ACC112 (cell line): ENCODE data around the gene EZR.
"Not testable (repeated sequence)": the region's sequence is repeated elsewhere in the genome, so short reads cannot be mapped to it uniquely, and the experiment has no call there.

Source experiments
- H2AFZ ChIP-seq: fragments of 200-600 bp; sonication (generic); one replicate; pipeline ENCODE4 v1.6.0; 2017; ENCODE audit warnings: antibody characterized with exemption, low read length; ENCODE audit not compliant: unreplicated experiment
- H3K27ac ChIP-seq: fragments of 200-600 bp; sonication (generic); 2 replicates; pipeline ENCODE4 v1.5.1; 2014; ENCODE audit warnings: low read depth, mild to moderate bottlenecking, antibody characterized with exemption, low read length, moderate library complexity
- H3K27me3 ChIP-seq: fragments of 200-600 bp; sonication (generic); 2 replicates; pipeline ENCODE4 v1.6.1; 2014; ENCODE audit warnings: mild to moderate bottlenecking, antibody characterized with exemption, low read length, moderate library complexity, mixed read lengths; ENCODE audit not compliant: insufficient read depth
- H3K36me3 ChIP-seq: fragments of 200-600 bp; sonication (generic); 2 replicates; pipeline ENCODE4 v1.6.1; 2016; ENCODE audit warnings: mild to moderate bottlenecking, antibody characterized with exemption, low read length, moderate library complexity, mixed read lengths; ENCODE audit not compliant: insufficient read depth
- H3K4me1 ChIP-seq: fragments of 200-600 bp; sonication (generic); one replicate; pipeline ENCODE4 v1.6.1; 2016; ENCODE audit warnings: low read length, mixed read lengths; ENCODE audit not compliant: insufficient read depth, unreplicated experiment, control insufficient read depth
- H3K4me3 ChIP-seq: fragments of 200-600 bp; sonication (generic); 2 replicates; pipeline ENCODE4 v1.5.1; 2014; ENCODE audit warnings: mild to moderate bottlenecking, low read depth, low read length
- H3K79me2 ChIP-seq: fragments of 200-600 bp; sonication (generic); one replicate; pipeline ENCODE4 v1.6.0; 2016; ENCODE audit warnings: low read length; ENCODE audit not compliant: control insufficient read depth, unreplicated experiment, insufficient read depth

Gene EZR

DNA sequence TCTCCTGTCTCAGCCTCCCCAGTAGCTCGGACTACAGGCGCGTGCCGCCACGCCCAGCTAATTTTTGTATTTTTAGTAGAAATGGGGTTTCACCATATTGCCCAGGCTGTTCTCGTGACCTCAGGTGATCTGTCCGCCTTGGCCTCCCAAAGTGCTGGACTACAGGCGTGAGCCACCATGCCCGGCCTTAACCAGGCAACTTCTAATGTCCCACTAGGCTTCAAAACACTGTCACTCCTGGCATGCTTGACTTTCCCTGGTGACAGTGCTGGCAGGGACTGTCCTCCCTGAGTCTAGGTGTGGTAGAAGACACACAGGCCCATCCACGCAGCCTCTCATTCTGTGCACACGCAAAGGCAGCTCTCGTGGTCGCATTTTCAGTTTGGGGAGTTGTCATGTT is 11.6 kb upstream of the EZR start:
- H3K27me3 ChIP-seq, result no peaks in the 10 kb centered on the region
- no peak overlapping the region for H3K27ac ChIP-seq
- H3K4me3 ChIP-seq, result no peak overlapping the region
- H3K36me3 ChIP-seq, result no peaks in the 10 kb centered on the region
- no peak overlapping the region for H2AFZ ChIP-seq
- H3K4me1 ChIP-seq, result peaks cover 4% of the 10 kb centered on the region
- H3K79me2 ChIP-seq, result no peaks in the 10 kb centered on the region

DNA sequence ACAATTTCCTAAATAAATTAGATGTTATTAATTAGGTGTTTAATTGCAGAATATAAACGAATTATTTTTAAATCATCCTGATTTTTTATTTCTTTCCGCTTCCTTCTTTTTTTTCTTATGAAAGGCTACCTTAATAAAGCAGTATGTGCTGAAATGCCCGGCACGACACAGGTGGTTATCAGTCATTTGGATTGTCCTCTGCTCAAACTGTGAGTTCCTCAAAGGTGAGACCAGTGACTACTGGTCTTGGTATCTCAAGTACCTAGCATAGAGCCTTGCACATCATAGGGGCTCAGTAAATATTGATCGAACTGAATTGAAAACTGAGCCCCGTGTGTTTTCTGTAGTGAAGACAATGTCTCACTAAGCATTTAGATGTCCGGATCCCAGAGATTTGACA is 9.6 kb upstream of the EZR start:
- Histone ChIP-seq H3K4me1 (no peaks in the 10 kb centered on the region), H3K4me3 (no peak overlapping the region)

GRCh38 chr6:158826819-158827501 is 7.8 kb upstream of the EZR start:
- H3K27ac ChIP-seq, result no peak overlapping the region
- no peaks in the 10 kb centered on the region for H3K4me1 ChIP-seq
- no peak overlapping the region for H2AFZ ChIP-seq
- no peaks in the 10 kb centered on the region for H3K27me3 ChIP-seq
- H3K4me3 ChIP-seq, result no peak overlapping the region
- no peaks in the 10 kb centered on the region for H3K79me2 ChIP-seq
- H3K36me3 ChIP-seq, result no peaks in the 10 kb centered on the region

More for the DNA sequence above, 9.6 kb upstream of the EZR start:
- no peaks in the 10 kb centered on the region for H3K36me3 ChIP-seq
- no peaks in the 10 kb centered on the region for H3K27me3 ChIP-seq
- H3K27ac ChIP-seq, result no peak overlapping the region
- H3K79me2 ChIP-seq, result no peaks in the 10 kb centered on the region
- no peak overlapping the region for H2AFZ ChIP-seq

DNA sequence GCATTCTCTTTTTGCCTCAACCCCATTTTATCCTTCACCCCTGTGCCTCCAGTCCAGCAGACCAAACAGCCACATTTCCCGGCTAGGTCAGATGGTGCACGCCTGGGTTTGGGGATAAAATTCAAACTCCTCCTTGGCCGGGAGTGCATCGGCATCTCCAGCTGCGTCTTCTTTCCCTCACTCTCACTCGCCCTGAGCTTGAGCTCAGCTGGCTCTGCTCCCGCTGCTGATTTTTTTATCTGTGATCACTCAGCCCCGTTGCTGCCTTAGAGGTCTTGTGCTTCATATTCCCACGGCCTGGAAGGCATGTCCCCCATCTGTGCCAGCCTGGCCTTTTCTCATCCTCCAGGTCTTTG is 6.8 kb upstream of the EZR start:
- Histone ChIP-seq H3K27ac (no peak overlapping the region), H3K79me2 (no peaks in the 10 kb centered on the region), H3K4me3 (no peak overlapping the region), H3K4me1 (no peaks in the 10 kb centered on the region), H3K36me3 (no peaks in the 10 kb centered on the region), H2AFZ (peak overlapping the region; percentile 55), H3K27me3 (no peaks in the 10 kb centered on the region)

DNA sequence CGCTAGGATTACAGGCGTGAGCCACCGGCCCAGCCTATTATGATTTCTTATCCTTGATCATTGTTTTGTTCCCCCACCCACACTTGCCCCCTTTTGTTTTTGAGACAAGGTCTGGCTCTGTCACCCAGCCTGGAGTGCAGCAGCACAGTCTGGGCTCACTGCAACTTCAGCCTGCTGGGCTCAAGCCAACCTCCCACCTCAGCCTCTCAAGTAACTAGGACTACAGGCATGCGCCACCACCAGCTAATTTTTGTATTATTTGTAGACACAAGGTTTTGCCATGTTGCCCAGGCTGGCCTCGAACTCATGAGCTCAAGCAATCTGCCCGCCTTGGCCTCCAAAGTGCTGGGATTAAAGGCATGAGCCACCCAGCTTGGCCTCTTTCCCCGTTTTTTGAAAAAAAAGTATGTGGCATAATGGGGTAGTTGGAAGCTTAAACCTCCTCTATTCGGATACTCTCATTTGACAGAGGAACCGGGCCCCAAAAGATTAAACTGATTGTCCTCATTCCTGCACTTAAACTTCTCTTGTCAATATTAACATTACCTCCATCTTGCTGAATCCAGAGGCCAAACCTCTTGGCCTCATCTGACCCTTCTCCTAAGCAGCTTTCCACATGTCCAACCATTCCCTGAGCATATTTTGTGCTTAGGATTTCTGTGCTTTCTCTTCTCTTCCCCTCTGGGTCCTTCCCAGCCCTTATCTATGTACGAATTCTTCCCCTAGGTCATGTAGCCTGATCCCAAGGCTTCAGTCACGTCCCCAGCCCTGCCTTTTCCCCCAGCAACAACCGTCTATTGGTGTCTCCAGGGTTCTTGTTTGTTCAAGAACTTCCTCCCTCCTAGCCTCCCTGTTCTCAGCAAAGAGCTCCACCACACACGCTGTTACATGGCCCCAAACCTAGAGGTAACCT is 6.1 kb upstream of the EZR start:
- Histone ChIP-seq H3K27ac (no peak overlapping the region), H3K79me2 (no peaks in the 10 kb centered on the region), H3K4me1 (no peaks in the 10 kb centered on the region), H2AFZ (no peak overlapping the region), H3K27me3 (no peaks in the 10 kb centered on the region), H3K4me3 (no peak overlapping the region), H3K36me3 (no peaks in the 10 kb centered on the region)

DNA sequence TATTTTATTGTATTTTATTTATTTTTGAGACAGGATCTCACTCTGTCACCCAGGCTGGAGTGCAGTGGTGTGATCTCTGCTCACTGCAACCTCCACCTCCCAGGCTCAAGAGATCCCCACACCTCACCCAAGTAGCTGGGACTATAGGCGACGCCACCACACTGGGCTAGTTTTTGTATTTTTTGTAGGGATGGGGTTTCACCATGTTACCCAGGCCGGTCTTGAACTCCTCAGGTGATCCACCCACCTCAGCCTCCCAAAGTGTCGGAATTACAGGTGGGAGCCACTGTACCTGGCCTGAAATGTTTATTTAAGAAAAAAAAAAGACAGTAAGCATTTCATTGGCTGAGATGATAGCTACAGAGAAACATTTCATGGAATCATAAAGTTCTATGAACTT is 4.4 kb upstream of the EZR start:
- not testable (repeated sequence) for H2AFZ ChIP-seq, H3K36me3 ChIP-seq, H3K79me2 ChIP-seq, H3K4me1 ChIP-seq, H3K27me3 ChIP-seq, H3K4me3 ChIP-seq, H3K27ac ChIP-seq

DNA sequence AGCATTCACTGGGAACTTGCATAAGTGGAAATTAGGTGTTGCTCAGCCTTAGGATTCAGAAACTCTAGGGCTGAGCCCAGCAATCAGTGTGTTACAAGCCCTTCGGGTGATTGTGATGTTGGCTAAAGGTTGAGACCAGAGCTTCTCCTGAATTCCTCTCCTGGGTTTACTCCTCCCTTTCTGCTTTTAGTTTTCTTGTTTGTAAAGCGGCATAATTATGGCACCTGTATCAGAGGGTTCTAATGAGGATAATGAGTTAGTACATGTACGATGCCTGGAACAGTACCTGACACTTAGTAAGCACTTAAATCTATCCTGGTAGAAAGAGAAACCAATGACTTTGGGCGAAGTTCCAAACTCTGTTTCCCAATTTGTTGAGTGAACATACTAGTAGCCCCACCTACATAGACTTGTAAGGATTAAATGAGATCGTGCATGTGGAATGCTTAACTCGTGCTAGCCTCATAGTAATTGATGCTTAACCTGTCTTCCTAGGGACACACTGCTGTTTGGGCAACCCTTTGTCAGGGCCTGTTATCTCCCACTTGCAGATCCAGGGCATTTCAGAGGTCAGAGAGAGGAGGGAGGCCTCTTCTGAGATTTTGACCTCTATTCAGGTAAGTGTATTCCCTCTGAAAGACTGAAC is 932 bp upstream of the EZR start:
- H3K27me3 ChIP-seq, result no peaks in the 10 kb centered on the region
- H3K79me2 ChIP-seq, result peaks cover 28% of the 10 kb centered on the region
- peak overlapping the region; percentile 64; the same call in 1 of the 2 replicates for H3K27ac ChIP-seq
- peaks cover 11% of the 10 kb centered on the region for H3K4me1 ChIP-seq
- peak overlapping the region; percentile 97 for H2AFZ ChIP-seq
- H3K4me3 ChIP-seq, result peak overlapping the region; percentile 81
- H3K36me3 ChIP-seq, result no peaks in the 10 kb centered on the region

DNA sequence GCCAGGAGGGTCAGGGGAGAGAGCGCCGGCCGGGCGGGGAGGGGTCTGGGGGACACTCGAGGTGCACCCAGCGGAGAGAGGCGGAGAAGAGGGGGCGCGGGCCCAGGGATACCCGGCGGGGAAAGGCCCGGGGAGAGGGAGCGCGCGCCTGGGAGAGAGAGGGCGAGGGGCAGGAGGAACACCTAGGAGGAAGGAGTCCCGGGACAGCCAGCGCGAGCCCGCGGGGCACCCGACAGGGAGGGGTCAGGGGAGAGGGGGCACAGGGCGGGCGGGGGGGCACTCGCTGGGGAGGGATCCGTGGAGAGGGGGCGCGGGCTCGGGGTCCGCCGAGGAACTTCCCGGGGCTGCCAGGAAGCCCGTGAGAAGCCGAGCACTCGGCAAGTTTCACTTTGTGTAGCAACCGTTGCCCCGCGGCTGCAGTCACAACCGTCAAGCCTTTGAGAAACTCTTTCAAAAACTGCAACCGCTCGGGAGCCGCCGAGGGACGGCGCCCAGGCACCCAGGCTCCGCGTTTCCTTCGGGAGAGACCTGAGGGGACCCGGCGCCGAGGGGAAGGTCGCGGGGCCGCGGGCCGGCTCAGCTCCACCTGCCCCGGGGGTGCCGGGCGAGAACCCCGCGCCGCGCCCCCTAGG is 471 bp downstream of the EZR start:
- Histone ChIP-seq H2AFZ (peak overlapping the region; percentile 97), H3K36me3 (no peaks in the 10 kb centered on the region), H3K27me3 (no peaks in the 10 kb centered on the region), H3K27ac (peak overlapping the region; percentile 66; the same call in 1 of the 2 replicates), H3K4me3 (peak overlapping the region; percentile 81), H3K4me1 (peaks cover 17% of the 10 kb centered on the region), H3K79me2 (peaks cover 41% of the 10 kb centered on the region)

GRCh38 chr6:158817728-158818580 is 1.2 kb downstream of the EZR start:
- H3K27ac ChIP-seq, result peak overlapping the region; percentile 66; the same call in 1 of the 2 replicates
- H3K27me3 ChIP-seq, result no peaks in the 10 kb centered on the region
- H2AFZ ChIP-seq, result peak overlapping the region; percentile 79
- H3K4me3 ChIP-seq, result peak overlapping the region; percentile 81
- H3K79me2 ChIP-seq, result peaks cover 48% of the 10 kb centered on the region
- no peaks in the 10 kb centered on the region for H3K36me3 ChIP-seq
- H3K4me1 ChIP-seq, result peaks cover 17% of the 10 kb centered on the region
